Stimulated activated CD8-positive, alpha-beta memory T cell treated with anti-CD3 and anti-CD28 coated beads, Interleukin-7, amount 100 ng/mL, for 4 hours (primary cell): Measurements from ENCODE around the gene ZBED5.

Experiments
- DNase-seq, 2 donors: peaks; one replicate each; pipeline ENCODE4 v3.0.0-alpha.2; 2020; ENCODE audit warnings: low read depth in 2 of 2

ZBED5 gene

DNA sequence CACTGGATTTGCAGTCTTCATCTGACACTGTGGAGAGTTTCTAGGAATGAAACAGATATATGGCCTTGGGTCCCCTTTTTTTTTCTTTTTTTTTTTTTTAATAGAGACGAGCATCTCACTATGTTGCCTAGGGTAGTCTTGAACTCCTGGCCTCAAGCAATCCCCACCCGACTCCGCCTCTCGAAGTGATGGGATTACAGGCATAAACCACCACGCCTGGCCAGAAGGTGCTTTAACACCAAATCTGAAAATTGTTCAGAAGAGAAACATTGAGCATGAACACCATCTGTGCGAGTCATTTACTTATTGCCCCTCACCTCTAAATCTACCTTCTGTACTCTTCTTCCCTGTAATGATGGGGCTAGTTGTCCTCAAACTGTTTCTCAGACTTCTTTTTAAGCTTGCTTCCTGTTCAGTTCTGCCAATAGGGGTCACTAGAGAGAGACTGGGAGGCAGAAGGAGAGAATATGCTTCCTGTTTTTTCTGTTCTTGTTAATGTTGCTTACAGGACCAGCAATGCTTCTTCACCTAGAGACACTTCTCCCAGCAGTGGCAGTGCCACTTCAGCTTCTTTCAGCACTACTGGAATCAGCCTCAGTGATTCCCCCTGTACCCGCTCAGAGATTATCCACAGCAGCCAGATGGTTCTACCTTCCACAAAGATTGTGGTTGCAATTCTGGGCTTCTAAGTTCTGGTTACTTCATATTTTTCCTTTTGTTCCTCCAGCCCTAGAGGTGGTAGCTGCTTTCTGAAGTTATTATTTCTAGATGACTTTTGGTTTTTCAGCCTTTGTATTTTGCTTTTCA lies 20.8 kb upstream of the ZBED5 start:
- no peak for DNase-seq

DNA sequence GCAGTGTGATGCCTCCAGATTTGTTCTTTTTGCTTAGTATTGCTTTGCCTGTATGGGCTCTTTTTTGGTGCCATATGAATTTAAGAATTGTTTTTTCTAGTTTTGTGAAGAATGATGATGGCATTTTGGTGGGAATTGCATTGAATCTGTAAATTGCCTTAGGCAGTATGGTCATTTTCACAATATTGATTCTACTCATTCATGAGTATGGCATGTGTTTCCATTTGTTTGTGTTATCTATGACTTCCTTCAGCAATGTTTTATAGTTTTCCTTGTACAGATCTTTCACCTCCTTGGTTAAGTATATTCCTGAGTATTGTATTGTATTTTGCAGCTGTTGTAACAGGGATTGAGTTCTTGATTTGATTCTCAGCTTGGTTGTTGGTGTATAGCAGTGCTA lies 18.3 kb upstream of the ZBED5 start:
- no peak for DNase-seq

DNA sequence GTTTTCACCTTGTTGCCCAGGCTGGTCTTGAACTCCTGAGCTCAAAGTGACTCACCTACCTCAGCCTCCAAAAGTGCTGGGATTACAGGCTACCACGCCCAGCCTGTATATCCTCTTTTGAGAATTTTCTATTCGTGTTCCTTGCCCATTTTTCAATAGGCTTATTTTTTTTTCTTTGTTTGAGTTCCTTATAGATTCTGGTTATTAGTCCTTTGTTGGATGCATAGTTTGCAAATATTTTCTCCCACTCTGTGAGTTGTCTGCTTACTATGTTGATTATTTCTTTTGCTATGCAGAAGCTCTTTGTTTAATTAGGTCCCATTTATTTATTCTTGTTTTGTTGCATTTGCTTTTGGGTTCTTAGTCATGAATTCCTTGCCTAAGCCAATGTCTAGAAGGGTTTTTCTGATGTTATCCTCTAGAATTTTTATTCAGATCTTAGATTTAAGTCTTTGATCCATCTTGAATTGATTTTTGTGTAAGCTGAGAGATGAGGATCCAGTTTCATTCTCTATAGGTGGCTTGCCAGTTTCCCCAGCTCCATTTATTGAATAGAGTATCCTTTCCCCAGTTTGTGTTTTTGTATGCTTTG lies 17.7 kb upstream of the ZBED5 start:
- no peak for DNase-seq

DNA sequence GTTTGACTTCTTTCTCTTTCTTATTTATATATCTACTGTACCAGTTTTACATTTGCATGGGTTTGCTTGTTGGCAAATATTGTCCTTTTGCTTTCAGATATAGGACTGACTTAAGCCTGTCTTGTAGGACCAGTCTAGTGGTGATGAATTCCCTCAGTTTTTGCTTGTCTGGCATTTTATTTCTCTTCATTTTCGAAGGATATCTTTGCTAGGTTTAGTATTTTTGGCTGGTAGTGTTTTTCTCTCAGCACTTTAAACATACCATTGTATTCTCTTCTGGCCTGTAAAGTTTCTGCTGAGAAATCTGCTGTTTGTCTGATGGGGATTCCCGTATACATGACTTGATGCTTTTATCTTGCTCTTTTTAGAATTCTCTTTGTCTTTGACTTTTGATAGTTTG lies 14.2 kb upstream of the ZBED5 start:
- DNase-seq, result no peak

DNA sequence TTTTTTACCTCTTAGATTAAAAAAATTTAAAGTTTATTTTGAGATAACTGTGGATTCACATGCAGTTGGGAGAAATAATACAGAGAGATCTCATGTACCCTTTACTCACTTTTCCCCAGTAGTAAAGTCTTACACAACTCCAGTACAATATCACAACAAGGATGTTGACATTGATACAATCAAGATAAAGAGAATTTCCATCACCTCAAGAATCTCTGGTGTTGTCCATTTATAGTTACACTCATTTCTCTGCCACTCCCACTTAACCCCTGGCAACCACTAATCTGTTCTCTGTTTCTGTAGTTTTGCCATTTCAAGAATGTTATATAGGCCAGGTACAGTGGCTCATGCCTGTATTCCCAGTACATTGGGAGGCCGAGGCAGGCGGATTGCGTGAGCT lies 10.5 kb upstream of the ZBED5 start:
- DNase-seq, result no peak

DNA sequence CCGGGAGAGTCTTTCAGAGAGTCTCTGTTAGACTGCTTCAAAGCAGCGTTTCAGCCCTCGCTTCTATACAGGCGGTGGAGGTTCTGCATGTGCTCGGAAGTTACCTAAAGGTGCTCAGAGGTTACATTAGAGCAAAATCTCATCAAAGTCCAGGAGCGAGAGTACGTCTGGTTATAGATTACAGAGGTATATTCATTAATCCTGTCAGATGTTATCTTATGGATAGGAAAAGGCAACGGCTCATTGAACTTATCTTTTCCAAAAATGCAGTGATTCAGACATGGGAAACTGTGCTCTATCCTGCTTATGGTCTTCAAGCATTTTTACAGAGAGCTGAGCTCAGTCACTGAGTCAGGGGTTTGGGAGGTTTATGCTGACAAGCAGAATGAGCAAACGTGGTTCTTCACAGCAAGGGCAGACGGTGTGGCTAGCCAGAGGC lies 9.1 kb upstream of the ZBED5 start:
- DNase-seq, result no peak

DNA sequence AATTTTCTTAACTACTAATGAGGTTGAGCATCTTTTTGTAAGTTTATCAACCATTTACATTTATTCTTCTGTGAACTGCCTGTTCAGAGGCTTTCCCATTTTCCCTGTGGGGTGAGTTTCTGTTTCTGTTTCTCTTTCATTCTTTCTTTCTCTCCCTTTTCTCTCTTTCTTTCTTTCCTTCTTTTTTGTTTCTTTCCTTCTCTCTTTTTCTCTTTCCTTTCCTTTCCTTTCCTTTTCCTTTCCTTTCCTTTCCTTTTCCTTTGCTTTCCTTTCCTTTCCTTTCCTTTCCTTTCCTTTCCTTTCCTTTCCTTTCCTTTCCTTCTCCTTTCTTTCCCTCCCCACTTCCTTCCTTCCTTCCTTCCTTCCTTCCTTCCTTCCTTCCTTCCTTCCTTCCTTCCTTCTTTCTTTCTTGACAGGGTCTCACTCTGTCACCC lies 8.0 kb upstream of the ZBED5 start:
- DNase-seq, result no peak

DNA sequence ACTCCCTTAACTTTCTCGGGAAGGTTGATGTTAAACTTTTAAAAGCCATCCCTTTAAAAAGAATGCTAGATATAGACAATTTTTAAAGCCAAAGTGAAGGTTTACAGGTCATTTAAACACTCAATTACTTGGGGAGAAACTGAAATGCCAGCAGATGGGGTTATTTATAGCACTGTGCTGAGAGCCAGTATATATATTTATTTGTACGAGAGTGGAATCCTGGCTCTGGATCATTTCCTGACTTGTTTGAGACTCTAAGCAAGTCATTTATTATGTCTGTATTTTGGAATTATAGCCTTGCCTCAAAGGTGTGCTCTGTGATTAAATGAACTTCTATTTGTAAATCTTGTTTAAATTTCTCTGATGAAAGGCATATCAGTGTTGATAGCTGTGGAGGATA lies 6.8 kb upstream of the ZBED5 start:
- no peak for DNase-seq

DNA sequence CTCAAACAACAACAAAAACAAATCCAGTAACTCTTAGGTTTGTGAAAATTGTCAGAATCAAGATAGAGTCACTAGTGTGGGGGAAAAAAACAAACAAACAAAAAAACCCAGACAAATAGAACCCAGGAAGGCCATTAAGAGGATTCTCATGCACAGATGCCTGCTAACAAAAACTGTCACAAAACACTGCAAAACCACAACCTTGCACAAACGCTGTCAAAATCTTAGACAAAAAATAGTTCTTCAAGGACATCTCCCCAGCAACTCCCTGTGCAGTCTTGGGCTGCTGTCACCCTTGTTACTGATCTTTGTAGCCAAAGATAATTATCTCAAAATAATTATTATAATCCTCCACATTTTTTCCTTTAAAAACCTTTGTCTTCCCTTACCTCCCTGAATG lies 4.6 kb upstream of the ZBED5 start:
- DNase-seq, result no peak

DNA sequence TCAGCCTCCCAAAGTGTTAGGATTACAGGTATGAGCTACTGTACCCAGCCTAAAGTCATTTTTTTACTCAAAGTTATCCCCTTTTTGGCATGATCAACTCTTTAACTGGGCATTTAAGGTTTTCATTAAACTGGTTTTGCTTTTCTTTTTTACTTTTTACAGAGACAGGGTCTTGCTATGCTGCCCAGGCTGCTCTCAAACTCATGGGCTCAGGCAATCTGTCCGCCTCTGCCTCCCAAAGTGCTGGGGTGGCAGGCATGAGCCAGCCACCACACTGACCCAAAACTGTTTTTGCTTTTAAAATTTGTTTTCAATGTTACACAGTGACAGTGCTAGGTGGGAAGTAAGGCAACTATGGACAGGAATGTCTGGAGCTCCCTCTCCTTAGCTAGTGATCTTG lies 3.9 kb upstream of the ZBED5 start:
- DNase-seq, result no peak

DNA sequence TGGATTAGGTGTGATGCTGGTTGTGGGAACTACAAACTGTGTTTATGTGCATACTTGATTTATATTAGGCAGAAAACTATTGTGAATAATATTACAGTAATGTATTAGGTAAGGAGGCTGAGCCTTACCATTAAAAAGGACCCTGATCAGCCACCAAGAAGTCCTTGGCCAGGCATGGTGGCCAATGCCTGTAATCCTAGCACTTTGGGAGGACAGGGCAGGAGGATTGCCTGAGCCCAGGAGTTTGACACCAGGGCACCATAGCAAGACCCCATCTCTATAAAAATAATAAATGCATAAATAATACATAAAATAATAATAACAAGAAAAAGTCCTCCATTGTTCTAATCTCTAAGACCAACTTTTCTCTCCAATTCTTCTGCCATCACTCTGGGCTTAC lies 3.2 kb upstream of the ZBED5 start:
- no peak for DNase-seq

DNA sequence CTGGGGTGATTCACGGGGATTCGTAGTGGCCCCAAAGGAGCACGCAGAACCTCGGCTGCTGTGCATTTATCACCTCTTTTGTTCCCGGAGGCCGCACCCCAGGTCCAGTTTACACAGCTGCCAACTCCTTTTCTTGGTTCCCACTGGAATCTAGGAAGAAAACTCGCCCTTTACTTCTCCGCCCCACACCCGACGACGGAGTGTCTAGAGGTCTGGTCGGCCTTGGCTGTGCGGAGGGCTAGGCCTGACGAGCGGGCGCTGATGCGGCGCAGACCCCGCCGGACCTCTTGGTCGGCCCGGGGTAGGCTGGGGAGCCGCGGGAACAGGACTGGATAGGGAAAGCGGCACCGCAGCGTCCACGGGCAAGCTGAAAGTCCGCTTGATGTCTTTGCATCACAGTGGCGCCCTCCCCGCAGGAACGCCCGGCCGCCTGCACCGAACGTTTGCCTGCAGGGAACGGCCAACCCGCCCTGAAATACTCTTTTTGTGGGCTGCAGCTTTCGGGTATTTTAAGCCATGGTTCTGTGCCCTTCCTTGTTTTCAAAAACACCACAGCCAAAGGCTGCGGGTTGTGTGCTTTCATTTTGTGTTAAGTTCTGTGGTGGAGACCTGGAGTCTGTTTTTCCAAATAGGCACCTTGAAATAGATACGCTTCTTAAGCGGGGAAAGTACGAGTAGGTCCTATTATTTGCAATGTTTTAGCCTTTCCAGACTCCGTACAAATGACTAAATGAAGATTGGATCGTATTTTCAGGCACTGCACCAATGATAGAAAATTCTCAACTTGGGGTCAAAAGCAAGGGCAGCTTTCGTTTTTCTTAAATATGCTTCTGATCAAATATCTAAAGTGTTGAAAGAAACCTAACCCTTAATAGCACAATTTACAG lies 829 bp upstream of the ZBED5 start:
- DNase-seq, result peak in 1 of 2 donors; percentile 26

DNA sequence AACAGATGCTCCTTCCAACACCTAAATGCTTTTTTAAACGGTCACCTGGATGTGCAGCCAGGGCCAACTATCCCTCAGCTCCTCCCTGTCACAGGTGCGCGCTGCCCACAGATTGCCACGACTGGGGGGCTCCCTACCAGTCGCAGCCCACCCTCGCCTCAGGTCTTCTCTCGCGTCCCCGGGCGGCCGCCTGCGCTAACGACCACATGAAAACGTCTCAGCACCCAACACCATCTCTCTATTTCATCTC lies 469 bp downstream of the ZBED5 start:
- no peak for DNase-seq

DNA sequence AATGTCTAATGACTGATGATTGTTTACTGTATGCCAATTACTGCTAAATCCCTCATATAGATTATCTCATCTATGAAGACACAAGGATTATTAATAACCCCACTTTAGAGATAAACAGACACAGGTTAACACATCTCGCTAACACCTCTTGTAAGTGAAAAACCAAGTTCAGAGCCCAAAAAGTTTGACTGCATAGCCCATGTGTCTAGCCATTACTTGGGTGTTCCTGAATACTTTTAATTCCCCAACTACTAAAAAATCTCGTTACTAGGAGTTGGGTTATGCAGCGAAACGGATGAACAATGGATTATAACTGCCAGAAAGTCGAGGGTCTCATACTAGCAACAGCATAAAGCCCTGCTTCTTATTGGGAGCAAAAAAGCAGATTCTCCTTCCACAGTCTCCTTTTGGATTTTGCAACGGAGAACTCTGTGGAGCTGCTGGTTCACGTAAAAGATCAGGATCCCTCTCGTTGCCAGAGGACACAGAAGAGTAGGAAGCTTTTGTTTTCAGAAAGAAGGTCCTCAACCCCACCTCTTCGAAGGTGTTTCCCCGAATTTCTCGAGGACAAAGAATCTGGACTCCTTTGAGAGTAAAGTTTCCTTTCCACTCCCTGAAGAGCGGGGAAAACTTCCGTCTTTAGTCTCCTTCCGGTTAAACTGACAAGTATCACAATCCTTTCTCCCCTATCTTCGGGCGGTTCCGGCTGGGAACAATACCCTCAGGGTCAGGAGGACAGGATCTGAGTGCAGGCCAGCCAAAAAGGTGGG lies 979 bp downstream of the ZBED5 start:
- no peak for DNase-seq

DNA sequence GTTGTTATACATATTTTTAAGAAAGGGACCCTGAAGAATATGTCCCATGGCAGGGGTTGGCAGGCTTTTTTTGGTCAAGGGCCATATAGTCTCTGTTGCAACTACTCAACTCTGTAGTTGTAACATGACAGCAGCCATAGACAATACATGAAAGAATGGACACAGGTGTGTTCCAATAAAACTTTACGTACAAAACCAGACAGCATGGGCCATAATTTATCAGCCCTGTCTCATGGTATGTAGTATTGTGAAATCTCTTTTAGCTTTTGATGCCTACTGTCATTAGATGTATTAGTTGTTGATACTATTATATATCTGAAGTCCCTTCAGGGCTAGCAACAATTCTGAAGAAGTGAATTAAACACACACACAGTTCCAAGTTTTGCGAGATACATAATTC lies 2.6 kb downstream of the ZBED5 start:
- DNase-seq, result no peak

DNA sequence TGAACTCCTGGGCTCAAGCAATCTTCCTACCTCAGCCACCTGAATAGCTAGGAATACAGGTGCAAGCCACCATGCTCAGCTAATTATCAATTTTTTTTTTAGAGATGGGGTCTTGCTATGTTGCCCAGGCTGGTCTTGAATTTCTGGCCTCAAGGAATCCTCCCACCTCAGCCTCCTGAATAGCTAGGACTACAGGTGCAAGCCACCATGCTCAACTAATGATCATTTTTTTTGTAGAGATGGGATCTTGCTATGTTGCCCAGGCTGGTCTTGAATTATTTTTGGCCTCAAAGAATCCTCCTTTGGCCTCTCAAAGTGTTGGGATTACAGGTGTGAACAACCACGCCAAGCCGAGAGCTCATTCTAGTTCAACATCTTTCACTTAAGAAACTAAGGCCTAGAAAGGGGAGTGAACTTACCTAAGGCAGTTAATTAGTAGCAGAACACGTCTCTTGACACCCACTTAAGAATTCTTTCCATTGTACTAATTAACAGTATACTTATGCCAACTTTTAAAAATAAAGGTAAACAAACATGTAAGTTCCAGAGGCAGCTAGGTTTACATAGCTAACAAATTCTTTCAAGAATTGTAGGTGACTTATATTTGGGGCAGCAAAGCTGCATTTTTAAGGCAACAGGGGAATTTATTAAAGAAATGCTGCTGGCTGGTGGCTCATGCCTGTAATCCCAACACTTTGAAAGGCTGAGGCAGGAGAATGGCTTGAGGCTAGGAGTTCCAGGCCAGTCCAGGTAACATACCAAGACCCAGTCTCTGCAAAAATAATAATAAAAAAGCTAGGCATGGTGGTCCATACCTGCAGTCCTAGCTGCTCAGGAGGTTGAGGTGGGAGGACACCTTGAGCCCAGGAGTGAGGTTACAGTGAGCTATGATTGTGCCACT lies 9.6 kb downstream of the ZBED5 start:
- no peak for DNase-seq

DNA sequence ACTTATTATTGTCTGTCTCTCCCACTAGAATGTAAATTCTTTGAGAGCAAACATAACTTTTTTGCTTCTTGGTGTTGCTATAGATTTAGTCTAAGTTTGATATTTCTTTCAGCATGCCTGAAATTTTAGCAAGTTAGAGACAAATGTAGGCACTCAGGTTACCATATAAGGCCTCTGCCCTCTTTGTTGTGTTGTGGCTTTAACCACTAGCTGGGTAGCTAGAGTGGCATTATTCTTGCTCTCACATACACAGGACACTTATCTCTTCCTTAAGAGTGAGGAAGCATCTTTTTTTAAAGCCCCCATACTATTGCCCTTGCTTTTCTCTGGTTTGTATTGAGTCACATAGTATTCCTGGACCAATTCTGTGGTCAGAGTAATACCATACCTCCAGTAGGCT lies 11.2 kb downstream of the ZBED5 start:
- DNase-seq, result no peak

DNA sequence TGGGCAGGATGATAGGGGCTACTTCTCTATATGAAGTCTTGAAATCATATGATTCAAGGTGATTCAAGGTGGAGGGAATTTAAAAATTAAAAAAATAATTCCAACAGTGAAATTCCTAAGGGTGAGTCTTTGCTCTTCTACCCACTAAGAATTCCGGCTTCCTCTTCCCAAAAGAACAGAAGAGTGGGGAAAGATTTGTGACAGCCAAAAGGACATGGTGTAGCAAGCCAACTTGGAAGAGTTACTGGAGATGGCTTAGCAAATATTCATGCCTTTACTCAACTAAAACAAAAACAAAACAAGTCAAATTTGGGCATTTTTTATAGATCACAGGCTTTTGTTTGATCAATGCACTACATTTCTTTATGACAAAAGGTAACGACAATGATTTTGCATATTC lies 12.3 kb downstream of the ZBED5 start:
- no peak for DNase-seq

DNA sequence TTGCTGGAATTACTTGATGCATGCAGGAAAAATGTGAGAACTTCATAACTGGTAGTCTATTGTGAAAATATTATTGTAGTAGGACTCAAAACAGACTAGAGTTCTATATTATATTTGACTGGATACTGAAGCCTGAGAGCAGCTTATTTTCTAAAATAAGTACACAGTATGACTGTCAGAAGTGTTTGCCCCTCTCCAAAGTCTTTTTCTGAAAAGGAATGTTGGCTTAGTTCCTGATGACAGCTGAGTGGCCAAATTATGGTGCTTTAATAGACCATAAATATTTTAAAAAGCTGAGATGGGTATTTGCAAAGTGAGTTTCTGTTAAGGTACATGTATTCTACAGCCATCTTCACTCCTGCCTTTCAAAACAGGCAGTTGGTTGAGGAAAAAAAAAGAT lies 13.1 kb downstream of the ZBED5 start:
- no peak for DNase-seq

DNA sequence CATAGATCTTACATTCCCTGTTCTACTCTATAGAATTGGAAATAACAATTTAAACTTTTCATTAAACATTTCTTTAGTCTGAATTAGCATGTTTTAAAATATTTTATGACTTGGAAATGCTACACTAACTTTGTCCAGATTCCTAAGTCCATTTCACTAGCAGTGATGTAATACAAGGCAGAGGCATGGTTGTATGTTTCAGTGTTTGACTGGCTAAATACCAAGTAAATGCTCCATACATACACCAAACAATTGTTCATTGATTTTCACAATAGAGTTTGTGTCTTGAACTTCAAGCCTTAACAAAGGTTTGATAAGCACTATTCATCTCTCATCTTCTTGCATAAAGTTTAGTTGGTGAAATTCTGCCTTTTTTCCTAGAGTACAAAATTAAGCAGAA lies 13.5 kb downstream of the ZBED5 start:
- DNase-seq, result no peak

DNA sequence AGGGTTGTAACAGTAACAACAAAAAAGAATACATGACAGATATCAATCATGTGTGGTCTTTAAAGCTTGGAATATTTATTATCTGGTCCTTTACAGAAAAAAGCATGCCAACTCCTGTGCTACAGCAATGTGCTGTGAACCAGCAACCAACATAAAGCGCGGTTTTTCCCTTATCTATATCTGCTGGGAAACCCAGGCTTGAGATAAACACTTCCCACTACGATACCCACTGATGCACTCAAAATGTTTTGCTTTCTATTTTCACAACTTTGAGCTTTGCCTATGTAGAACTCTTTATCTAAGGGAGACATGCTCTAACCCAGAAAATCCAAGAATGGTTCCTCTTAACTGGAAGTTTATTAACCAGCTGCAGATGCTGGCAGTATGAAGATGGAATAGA lies 19.0 kb downstream of the ZBED5 start:
- no peak for DNase-seq
